Measurements from ENCODE around the gene CFAP20DC. TPM values are rescaled to one million over a fixed set of nuclear protein-coding genes. Genes with fewer than 3 reads are reported as not detected.

The CFAP20DC gene
- total RNA-seq, 3 donors from 2014 or later (not counting 1 experiment from before 2014, with no cell fraction given), result 0.09 to 0.20 (median 0.18) TPM

DNA sequence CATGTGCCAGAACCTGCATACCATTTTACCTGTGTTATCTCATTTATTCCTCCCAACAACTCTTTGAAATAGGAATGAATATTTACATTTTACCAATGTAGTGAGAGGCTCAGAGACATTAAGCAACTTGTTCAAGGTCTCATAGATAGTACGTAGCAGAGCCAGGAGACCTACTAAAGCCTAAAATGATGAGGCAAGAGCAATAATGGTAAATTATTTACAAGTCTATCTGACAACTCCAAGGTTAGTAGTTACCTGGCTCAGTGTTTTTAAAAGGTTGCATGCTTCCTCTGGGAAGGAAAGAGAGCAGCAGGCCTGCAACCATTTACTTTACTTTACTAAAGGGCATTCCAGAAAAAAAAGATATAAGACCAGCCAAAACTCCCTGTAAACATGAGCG, 103.0 kb downstream of the CFAP20DC start:
- Histone ChIP-seq H3K36me3 (ENCODE audit: control insufficient read depth, insufficient read depth, low read length) (no peaks in the 10 kb centered on the region), H3K27me3 (ENCODE audit: control insufficient read depth, insufficient read depth, low read length) (no peaks in the 10 kb centered on the region), H3K4me3 (ENCODE audit: low read length) (no peak overlapping the region), H3K27ac (ENCODE audit: low read length) (no peak overlapping the region), H3K4me1 (ENCODE audit: control insufficient read depth, insufficient read depth, low read length) (no peaks in the 10 kb centered on the region), H3K9me3 (ENCODE audit: control insufficient read depth, insufficient read depth, low read length) (no peaks in the 10 kb centered on the region)
- no peaks in the 10 kb centered on the region for H3K4me1 Mint-ChIP-seq
- peaks cover 0 to 2% of the 10 kb centered on the region in 2 donors for H3K9me3 Mint-ChIP-seq
- 100% methylated on average over 1 of the region's 2 CpGs for WGBS (ENCODE audit: insufficient coverage)
- no peaks in the 10 kb centered on the region for H3K36me3 Mint-ChIP-seq
- no peak for ATAC-seq
- DNase-seq, result no peak
- no peaks in the 10 kb centered on the region for H3K27me3 Mint-ChIP-seq (ENCODE audit: low read depth in 2 of 2)
- no peak overlapping the region for H3K27ac Mint-ChIP-seq
- H3K4me3 Mint-ChIP-seq, result no peak overlapping the region
- TF ChIP-seq, protein P1, sequence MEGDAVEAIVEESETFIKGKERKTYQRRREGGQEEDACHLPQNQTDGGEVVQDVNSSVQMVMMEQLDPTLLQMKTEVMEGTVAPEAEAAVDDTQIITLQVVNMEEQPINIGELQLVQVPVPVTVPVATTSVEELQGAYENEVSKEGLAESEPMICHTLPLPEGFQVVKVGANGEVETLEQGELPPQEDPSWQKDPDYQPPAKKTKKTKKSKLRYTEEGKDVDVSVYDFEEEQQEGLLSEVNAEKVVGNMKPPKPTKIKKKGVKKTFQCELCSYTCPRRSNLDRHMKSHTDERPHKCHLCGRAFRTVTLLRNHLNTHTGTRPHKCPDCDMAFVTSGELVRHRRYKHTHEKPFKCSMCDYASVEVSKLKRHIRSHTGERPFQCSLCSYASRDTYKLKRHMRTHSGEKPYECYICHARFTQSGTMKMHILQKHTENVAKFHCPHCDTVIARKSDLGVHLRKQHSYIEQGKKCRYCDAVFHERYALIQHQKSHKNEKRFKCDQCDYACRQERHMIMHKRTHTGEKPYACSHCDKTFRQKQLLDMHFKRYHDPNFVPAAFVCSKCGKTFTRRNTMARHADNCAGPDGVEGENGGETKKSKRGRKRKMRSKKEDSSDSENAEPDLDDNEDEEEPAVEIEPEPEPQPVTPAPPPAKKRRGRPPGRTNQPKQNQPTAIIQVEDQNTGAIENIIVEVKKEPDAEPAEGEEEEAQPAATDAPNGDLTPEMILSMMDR (IDR thresholded peaks at IDR 0.05), result no peak
- intact Hi-C loops (cut with micrococcal nuclease), result no loop called here

DNA sequence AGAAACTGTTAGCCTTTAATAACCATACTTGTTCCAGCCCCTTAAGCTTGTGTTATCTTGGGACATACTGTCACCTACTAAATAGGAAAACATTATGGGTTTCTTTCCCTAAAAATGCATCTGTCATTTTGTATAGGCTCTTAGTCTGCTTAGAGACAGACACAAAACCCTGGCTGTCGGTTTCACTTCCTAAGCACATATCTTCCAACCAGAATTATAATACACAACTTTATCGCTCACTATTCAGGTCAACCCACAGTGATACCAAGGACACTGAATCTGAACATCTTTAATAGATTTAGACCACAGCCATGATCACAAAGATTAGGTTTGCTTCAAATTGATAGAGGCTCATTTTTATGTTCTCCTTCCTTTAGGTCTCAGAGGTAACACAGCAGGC, 111.8 kb downstream of the CFAP20DC start:
- DNase-seq (no peak), ATAC-seq (no peak)
- Histone ChIP-seq H3K27me3 (ENCODE audit: control insufficient read depth, insufficient read depth, low read length) (no peaks in the 10 kb centered on the region), H3K36me3 (ENCODE audit: control insufficient read depth, insufficient read depth, low read length) (no peaks in the 10 kb centered on the region), H3K4me3 (ENCODE audit: low read length) (no peak overlapping the region), H3K9me3 (ENCODE audit: control insufficient read depth, insufficient read depth, low read length) (no peaks in the 10 kb centered on the region), H3K27ac (ENCODE audit: low read length) (no peak overlapping the region), H3K4me1 (ENCODE audit: control insufficient read depth, insufficient read depth, low read length) (no peaks in the 10 kb centered on the region)
- 67% methylated on average over 2 of the region's 2 CpGs for WGBS (ENCODE audit: insufficient coverage)
- intact Hi-C loops (cut with micrococcal nuclease), result no loop called here
- H3K27me3 Mint-ChIP-seq (ENCODE audit: low read depth in 2 of 2), result no peaks in the 10 kb centered on the region
- TF ChIP-seq, protein P1 (IDR thresholded peaks at IDR 0.05), result no peak
- no peaks in the 10 kb centered on the region for H3K4me1 Mint-ChIP-seq
- no peak overlapping the region for H3K4me3 Mint-ChIP-seq
- H3K27ac Mint-ChIP-seq, result no peak overlapping the region
- peaks cover 0 to 5% of the 10 kb centered on the region in 2 donors for H3K9me3 Mint-ChIP-seq
- H3K36me3 Mint-ChIP-seq, result no peaks in the 10 kb centered on the region

DNA sequence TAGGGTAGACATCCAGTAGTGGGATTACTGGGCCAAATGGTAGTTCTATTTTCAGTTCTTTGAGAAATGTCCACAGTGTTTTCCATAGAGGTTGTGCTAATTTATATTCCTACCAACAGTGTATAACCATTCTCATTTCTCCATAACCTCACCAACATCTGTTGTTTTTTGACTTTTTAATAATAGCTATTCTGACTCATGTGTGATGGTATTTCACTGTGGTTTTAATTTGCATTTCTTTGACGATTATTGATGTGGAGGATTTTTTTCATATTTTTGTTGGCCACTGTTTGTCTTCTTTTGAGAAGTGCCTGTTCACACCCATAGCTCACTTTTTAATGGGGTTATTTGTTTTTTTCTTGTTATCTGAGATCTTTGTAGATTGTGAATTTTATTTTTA, 125.2 kb downstream of the CFAP20DC start:
- H3K27me3 ChIP-seq (ENCODE audit: control insufficient read depth, insufficient read depth, low read length), result no peaks in the 10 kb centered on the region
- H3K9me3 ChIP-seq (ENCODE audit: control insufficient read depth, insufficient read depth, low read length), result no peaks in the 10 kb centered on the region
- TF ChIP-seq, protein P1 (IDR thresholded peaks at IDR 0.05), result no peak
- Mint-ChIP-seq H3K9me3 (peaks cover 0 to 4% of the 10 kb centered on the region in 2 donors), H3K36me3 (no peaks in the 10 kb centered on the region), H3K27ac (no peak overlapping the region), H3K4me3 (no peak overlapping the region), H3K4me1 (no peaks in the 10 kb centered on the region), H3K27me3 (ENCODE audit: low read depth in 2 of 2) (no peaks in the 10 kb centered on the region)
- no peaks in the 10 kb centered on the region for H3K4me1 ChIP-seq (ENCODE audit: control insufficient read depth, insufficient read depth, low read length)
- ATAC-seq, result no peak
- WGBS (ENCODE audit: insufficient coverage), result 40% methylated on average over 1 of the region's 1 CpG
- no peak for DNase-seq
- intact Hi-C loops (cut with micrococcal nuclease), result no loop called here
- no peaks in the 10 kb centered on the region for H3K36me3 ChIP-seq (ENCODE audit: control insufficient read depth, insufficient read depth, low read length)
- H3K27ac ChIP-seq (ENCODE audit: low read length), result no peak overlapping the region
- no peak overlapping the region for H3K4me3 ChIP-seq (ENCODE audit: low read length)

DNA sequence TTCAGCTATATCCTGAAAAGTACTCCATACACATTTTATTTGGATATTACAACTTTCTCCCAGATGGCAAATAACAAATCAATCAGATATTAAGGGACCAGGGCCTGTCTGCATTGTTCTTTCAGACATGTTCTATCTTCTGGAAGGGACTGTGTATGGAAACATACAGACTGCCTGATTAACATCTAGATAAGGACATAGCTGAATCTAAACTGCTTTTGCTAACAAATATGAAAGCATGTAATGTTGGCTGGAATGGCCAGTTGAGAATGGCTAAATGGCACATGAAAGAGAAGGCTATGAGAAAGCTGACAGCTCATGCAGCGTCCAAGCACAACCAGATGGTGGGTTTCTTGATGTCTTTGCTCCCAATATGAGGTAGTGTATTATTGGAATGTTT, 149.4 kb downstream of the CFAP20DC start:
- H3K27ac ChIP-seq (ENCODE audit: low read length), result no peak overlapping the region
- Mint-ChIP-seq H3K27me3 (ENCODE audit: low read depth in 2 of 2) (no peaks in the 10 kb centered on the region), H3K9me3 (peaks cover 2 to 5% of the 10 kb centered on the region in 2 donors), H3K4me3 (peak overlapping the region; percentile 56), H3K36me3 (no peaks in the 10 kb centered on the region), H3K4me1 (peaks cover 36 to 44% of the 10 kb centered on the region in 2 donors), H3K27ac (peak overlapping the region in 1 of 2 donors; percentile 42)
- WGBS (ENCODE audit: insufficient coverage), result 78% methylated on average over 1 of the region's 1 CpG
- no peak for ATAC-seq
- DNase-seq, result no peak
- no peaks in the 10 kb centered on the region for H3K36me3 ChIP-seq (ENCODE audit: control insufficient read depth, insufficient read depth, low read length)
- H3K27me3 ChIP-seq (ENCODE audit: control insufficient read depth, insufficient read depth, low read length), result no peaks in the 10 kb centered on the region
- TF ChIP-seq, protein P1 (IDR thresholded peaks at IDR 0.05), result no peak
- H3K9me3 ChIP-seq (ENCODE audit: control insufficient read depth, insufficient read depth, low read length), result no peaks in the 10 kb centered on the region
- H3K4me3 ChIP-seq (ENCODE audit: low read length), result no peak overlapping the region
- intact Hi-C loops (cut with micrococcal nuclease), result no loop called here
- H3K4me1 ChIP-seq (ENCODE audit: control insufficient read depth, insufficient read depth, low read length), result peaks cover 16% of the 10 kb centered on the region
